ENCODE results near the gene HOXD3.

The HOXD3 gene

DNA sequence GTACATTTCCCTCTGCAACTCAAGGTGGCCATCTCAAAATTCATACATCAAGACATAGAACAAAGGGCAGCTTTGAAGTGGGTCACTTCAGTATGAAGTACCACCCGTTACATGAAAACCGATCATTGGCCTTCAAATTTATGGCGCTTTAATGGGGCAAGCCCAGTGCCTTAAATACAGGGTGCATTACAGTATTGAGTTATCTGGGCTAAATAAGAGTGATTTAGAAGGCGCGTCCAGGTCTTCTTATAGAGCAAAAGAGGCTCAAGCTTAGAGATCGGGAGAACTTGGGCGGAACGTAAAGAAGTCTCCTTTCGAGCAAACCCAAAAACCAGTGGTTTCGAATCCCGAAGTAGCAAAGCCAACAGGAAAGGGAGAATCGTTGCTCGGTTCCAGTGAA lies 7.1 kb downstream of the HOXD3 start:
- DNase-seq (ENCODE audit: low read depth) = no peak
- no peak overlapping the region for H3K4me3 ChIP-seq (ENCODE audit: low read depth, low read length)
- no peak for TF ChIP-seq MYC (IDR thresholded peaks at IDR 0.05; ENCODE audit: low read depth, low read length)
- TF ChIP-seq, protein P1, sequence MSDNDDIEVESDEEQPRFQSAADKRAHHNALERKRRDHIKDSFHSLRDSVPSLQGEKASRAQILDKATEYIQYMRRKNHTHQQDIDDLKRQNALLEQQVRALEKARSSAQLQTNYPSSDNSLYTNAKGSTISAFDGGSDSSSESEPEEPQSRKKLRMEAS (IDR thresholded peaks at IDR 0.05; ENCODE audit: low read depth, low read length) = no peak
- no peak for TF ChIP-seq POLR2A (IDR thresholded peaks at IDR 0.05; ENCODE audit: extremely low read depth, insufficient read length)
- TF ChIP-seq, protein P2, sequence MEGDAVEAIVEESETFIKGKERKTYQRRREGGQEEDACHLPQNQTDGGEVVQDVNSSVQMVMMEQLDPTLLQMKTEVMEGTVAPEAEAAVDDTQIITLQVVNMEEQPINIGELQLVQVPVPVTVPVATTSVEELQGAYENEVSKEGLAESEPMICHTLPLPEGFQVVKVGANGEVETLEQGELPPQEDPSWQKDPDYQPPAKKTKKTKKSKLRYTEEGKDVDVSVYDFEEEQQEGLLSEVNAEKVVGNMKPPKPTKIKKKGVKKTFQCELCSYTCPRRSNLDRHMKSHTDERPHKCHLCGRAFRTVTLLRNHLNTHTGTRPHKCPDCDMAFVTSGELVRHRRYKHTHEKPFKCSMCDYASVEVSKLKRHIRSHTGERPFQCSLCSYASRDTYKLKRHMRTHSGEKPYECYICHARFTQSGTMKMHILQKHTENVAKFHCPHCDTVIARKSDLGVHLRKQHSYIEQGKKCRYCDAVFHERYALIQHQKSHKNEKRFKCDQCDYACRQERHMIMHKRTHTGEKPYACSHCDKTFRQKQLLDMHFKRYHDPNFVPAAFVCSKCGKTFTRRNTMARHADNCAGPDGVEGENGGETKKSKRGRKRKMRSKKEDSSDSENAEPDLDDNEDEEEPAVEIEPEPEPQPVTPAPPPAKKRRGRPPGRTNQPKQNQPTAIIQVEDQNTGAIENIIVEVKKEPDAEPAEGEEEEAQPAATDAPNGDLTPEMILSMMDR (IDR thresholded peaks at IDR 0.05; ENCODE audit: low read depth, low read length) = no peak

DNA sequence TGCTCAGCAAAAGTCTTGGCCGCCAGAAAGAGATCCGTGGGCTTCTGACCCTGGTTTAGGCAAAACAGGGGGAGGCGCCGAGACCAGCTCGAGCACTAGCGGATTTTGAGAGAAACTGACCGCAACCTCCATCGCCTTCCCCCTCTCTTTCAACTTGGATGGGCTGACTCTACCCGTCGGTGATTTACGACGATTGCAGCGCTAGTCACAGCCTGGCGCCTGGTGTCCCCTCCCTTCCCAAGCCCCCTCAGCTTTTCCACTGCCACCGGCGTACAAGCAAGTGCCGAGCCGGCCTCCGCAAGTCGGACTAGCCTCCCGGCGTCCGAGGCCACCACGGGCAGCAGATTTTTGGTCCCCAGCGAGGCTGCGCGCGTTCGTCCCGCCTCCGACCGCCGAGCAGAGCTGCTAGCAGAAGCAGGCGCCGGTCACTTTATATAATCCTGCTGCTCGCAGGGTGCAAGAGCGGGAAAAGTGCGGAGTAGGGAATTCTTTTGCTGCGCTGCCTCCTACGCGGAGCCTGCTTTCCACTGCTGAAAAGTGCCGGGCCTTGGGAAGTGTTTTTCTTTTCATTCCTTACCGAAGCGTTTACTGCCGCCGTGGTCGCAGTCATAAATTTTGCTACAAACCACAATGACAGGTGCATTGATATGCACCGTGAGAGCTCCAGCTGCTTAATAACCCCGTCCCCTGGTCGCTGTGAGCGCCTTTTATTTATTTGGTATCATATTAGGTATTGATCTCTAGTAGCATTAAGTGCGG lies 7.7 kb downstream of the HOXD3 start:
- no peak overlapping the region for H3K4me3 ChIP-seq (ENCODE audit: low read depth, low read length)
- no peak for DNase-seq (ENCODE audit: low read depth)
- TF ChIP-seq, protein P2 (IDR thresholded peaks at IDR 0.05; ENCODE audit: low read depth, low read length) = no peak
- TF ChIP-seq MYC (IDR thresholded peaks at IDR 0.05; ENCODE audit: low read depth, low read length) (no peak), POLR2A (IDR thresholded peaks at IDR 0.05; ENCODE audit: extremely low read depth, insufficient read length) (no peak)
- TF ChIP-seq, protein P1 (IDR thresholded peaks at IDR 0.05; ENCODE audit: low read depth, low read length) = no peak

DNA sequence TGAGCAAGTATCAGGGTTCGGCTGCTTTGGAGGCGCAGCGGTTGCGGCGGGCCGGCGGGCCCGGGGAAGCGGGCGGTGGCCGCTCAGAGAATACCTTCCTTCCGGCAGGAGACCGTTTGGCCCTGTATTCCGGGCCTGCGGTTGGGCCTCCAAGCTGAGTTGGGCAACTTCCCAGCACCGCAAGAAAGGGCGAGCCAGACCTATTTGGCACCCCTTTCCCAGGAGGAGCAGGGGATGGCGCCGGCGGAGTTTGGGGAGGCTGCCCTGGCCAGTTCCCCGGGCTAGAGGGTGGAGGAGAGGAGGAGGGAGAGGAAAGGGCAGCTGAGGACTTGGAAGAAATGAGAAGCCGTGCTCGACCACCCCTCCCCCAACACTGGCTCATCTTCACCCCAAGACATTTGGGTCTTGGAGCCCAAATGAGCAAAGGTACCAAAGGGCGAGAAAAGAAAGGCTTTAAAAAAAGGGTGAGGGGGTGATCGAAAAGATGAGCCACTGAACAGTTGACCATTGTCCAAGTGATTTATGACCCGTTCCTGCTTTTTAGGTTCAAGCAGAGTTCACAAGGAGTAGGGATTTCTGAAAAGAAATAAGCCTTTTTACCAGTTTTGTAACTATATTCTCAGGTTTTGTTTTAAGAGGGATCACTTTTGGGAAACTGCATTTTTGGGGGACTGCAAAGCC lies 8.4 kb downstream of the HOXD3 start:
- no peak for DNase-seq (ENCODE audit: low read depth)
- TF ChIP-seq, protein P2 (IDR thresholded peaks at IDR 0.05; ENCODE audit: low read depth, low read length) = no peak
- no peak for TF ChIP-seq POLR2A (IDR thresholded peaks at IDR 0.05; ENCODE audit: extremely low read depth, insufficient read length)
- TF ChIP-seq MYC (IDR thresholded peaks at IDR 0.05; ENCODE audit: low read depth, low read length) = no peak
- TF ChIP-seq, protein P1 (IDR thresholded peaks at IDR 0.05; ENCODE audit: low read depth, low read length) = no peak
- no peak overlapping the region for H3K4me3 ChIP-seq (ENCODE audit: low read depth, low read length)

DNA sequence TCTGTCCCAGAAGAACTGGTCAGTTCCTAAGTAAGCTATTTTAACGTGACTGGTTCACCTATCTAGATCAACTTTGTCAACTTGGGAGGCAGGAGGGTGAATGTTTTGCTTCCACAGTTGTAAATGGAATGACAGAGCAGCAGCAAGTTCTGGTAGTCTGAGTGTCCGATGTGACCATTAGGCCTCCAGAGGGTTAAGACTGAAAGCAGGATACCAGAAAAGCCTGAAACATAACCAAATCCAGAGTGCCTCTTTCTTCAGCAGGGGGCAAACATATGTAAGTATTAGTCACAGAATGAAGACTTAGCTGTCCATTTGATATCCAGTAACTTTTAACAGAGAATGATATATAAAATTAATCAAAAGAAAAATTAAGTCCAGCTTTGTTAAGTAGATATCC lies 9.2 kb downstream of the HOXD3 start:
- no peak for DNase-seq (ENCODE audit: low read depth)
- no peak overlapping the region for H3K4me3 ChIP-seq (ENCODE audit: low read depth, low read length)
- TF ChIP-seq, protein P2 (IDR thresholded peaks at IDR 0.05; ENCODE audit: low read depth, low read length) = no peak
- TF ChIP-seq, protein P1 (IDR thresholded peaks at IDR 0.05; ENCODE audit: low read depth, low read length) = no peak
- no peak for TF ChIP-seq POLR2A (IDR thresholded peaks at IDR 0.05; ENCODE audit: extremely low read depth, insufficient read length)
- TF ChIP-seq MYC (IDR thresholded peaks at IDR 0.05; ENCODE audit: low read depth, low read length) = no peak

DNA sequence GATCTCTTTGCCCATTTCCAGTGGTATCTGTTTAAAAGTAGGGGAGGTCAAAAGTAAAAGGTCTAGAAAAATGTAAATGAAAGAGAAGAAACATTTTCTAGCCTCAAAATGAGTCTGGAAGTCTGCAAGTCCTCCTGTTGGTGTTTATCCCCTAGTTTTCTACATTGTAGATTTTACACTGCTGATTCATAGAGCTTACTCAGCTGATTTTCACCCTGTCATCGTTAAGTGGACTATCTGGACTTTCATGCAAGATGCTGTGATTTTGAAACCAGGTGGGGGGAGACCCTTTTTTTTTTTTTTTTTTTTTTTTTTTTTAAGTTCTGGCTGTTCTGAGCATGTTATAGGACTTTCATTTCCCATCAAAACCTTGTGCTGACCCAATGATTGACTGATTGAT lies 10.3 kb downstream of the HOXD3 start:
- TF ChIP-seq, protein P1 (IDR thresholded peaks at IDR 0.05; ENCODE audit: low read depth, low read length) = no peak
- TF ChIP-seq, protein P2 (IDR thresholded peaks at IDR 0.05; ENCODE audit: low read depth, low read length) = no peak
- TF ChIP-seq MYC (IDR thresholded peaks at IDR 0.05; ENCODE audit: low read depth, low read length) = no peak
- TF ChIP-seq POLR2A (IDR thresholded peaks at IDR 0.05; ENCODE audit: extremely low read depth, insufficient read length) = no peak
- H3K4me3 ChIP-seq (ENCODE audit: low read depth, low read length) = no peak overlapping the region
- DNase-seq (ENCODE audit: low read depth) = no peak
